NCI-H345 treated with DMSO at 0.1 percent for 48 hours (cell line): ENCODE results near the gene PDCD11.
"Not testable (repeated sequence)": the region's sequence is repeated elsewhere in the genome, so short reads cannot be mapped to it uniquely, and the experiment has no call there.

ENCODE experiments used
- DNase-seq: peaks from one replicate; lab custom pipeline; 2025; ENCODE audit not compliant: unreplicated experiment; lab: John Stamatoyannopoulos, UW

Gene PDCD11

DNA sequence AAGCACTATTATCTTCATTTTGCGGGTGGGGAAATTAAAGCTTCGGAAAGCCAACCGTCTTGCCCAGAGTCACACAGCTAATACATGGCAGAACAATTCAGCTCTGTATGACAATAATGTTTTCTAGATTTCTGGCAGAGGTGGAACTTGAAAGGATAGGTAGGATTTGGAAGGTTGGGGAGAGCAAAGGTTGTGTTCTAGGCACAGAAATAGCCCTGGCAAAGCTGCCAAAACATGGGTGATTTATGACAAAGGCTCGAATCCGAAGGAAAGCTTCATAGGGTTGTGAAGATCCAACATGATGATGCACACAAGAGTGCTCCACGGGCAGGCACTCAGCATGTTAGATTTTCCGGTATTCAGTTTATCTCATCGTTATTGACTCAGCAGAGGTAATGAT lies 19.2 kb downstream of the PDCD11 start:
- DNase-seq, result no peak

DNA sequence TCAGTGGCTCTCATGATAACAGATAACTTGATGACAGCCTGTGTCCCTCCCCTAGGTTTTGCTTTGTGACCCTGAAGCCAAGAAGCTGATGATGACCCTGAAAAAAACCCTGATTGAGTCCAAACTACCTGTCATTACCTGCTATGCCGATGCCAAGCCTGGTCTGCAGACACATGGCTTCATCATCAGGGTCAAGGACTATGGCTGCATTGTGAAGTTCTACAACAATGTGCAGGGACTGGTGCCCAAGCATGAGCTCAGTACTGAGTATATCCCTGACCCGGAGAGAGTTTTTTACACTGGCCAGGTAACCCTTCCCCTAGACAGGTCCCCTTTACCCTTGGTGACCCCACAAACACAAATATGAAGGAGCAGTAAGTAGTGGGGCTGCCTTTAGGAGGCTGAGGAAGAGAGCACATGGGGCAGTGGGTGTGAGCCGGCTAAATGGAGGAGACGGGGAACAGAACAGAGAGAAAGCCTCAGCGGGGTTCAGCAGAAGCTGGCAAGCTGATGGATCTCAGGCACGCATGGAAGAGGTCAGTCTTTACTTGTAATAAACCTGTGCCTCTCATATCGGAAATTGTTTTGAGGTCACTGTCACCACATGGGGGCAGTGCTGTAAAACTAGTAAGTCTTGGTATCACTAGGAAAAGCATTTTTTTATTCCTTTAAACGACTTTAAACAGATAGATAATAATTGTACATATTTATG lies 20.2 kb downstream of the PDCD11 start:
- peak; percentile 0 for DNase-seq

DNA sequence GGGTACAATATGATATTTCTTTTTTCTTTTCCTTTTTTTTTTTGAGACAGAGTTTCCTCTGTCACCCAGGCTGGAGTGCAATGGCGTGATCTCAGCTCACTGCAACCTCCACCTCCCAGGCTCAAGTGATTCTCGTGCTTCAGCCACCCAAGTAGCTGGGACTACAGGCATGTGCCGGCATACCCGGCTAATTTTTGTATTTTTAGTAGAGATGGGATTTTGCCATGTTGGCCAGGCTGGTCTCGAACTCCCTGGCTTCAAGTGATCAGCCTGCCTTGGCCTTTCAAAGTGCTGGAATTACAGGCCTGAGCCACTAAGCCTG lies 20.7 kb downstream of the PDCD11 start:
- DNase-seq, result not testable (repeated sequence)

DNA sequence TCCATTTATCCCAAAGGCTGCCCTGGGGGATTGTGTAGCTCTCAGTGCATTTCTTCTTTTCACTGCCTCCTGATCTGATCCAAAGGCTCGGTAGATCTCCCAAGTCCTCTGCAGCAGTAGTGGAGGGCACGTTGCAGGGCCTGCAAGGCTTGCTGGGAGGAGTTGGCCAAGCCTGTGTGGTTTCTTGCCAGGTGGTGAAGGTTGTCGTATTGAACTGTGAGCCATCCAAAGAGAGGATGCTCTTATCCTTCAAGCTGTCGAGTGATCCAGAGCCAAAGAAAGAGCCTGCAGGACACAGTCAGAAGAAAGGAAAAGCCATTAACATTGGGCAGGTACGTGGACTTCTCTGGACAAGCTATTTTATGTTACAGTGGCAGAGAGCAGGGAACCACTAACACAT lies 21.2 kb downstream of the PDCD11 start:
- no peak for DNase-seq

DNA sequence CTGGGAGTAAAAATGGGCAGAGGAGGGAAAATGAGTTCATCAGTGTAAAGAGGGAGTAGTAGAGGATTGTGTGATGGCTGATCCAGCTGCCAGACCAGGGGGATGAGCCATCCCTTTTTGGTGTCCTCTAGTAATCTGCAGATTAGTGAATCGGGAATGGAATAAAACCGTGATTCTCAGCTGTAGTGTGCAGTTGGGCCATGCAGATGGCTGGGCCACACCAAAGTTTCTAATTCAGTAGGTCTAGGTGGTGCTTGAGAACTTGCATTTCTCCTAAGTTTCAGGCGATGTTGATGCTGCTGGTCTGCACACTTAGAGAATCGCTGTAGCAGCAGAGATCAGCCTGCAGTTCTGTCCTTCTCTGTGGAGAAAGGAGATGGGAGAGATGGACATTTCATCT lies 22.7 kb downstream of the PDCD11 start:
- no peak for DNase-seq

DNA sequence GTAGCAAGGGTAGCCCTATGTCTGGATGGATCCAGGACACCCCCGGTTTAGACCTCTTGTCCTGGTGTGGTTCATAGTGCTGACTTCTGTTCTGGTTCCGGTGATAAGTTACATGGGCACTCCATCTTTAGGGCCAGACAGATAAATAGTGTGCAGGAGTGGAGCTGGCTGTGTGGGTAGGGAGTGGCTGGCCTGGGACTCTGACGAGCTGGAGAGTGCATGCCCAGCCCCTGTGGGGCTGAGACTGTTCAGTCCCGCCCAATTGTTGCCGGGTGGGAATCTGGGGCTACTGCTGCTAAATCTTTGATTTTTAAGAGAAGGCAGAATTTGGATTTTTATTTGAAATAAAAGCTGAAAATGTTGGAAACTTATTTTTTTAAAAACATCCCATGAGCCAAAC lies 27.3 kb downstream of the PDCD11 start:
- DNase-seq, result no peak

DNA sequence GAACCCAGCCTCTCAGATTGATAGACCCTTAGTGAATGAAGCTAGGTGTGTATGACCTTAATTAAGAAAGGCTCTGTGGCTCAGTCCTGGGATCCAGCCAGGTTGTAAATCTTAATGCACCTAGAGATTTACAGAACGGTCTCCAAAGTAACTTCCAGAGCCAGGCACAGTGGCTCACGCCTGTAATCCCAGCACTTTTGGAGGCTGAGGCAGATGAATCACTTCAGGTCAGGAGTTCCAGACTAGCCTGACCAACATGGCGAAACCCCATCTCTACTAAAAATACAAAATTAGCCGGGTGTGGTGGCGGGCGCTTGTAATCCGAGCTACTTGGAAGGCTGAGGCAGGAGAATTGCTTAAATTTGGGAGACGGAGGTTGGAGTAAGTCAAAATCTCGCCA lies 31.4 kb downstream of the PDCD11 start:
- DNase-seq, result no peak

DNA sequence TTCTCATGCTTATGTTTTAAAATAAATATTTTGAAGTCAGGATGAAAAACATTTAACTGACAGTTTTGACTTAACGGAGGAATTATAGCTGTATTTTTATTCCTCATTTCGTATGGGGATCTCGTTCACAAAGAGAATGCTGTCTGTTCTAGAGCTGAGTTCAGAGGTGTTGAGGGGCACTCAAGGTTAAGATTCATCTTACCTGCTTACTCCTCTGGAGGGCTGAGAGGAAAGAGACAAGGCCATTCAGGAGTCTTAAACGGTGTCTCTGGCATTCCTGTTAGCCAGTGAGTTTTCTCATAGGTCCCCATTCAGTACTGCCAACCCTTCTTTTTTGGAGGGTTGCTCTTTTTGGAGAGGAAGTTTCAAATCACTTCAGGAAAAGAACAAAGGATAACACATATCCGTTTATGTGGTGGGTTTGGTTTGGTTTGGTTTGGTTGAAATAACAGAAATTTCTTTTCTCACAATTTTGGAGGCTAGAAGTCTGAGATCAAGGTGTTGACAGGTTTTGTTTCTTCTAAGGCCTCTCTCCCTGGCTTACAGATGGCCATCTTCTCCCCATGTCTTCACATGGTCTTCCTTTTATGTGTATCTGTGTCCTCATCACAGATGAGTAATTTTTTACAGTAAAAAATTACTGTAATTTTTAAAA lies 32.7 kb downstream of the PDCD11 start:
- no peak for DNase-seq

DNA sequence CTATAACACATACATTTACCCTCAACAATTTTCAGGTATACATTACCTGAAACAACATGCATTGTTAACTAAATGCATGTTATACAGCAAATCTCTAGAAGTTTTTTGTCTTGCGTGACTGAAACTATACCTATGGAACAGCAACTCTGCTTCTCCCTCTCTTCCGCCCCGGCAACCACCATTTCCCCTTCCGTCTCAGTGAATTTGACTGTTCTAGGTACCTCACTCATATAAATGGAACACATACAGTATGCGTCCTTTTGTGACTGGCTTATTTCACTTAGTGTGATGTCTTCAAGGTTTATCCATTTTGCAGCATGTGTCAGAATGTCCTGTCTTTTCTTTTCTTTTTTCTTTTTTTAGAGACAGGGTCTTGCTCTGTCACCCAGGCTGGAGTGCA lies 33.2 kb downstream of the PDCD11 start:
- no peak for DNase-seq

DNA sequence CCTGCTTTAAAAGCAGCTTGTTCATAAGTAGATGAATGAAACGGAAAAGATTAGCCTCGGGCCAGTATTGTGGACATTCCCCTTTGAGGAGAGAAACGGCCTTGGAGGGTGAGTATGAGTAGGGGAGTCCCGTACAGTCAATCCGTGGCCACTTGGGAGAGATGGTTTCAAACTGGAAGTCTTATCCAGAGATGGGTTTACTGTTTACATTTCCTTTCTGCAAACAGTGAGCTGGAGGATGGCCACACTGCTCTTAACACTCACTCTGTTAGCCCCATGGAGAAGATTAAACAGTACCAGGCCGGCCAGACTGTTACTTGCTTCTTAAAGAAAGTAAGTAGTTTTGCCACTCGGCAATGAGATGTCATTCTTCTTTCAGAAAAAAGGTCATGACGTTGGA lies 35.5 kb downstream of the PDCD11 start:
- no peak for DNase-seq

DNA sequence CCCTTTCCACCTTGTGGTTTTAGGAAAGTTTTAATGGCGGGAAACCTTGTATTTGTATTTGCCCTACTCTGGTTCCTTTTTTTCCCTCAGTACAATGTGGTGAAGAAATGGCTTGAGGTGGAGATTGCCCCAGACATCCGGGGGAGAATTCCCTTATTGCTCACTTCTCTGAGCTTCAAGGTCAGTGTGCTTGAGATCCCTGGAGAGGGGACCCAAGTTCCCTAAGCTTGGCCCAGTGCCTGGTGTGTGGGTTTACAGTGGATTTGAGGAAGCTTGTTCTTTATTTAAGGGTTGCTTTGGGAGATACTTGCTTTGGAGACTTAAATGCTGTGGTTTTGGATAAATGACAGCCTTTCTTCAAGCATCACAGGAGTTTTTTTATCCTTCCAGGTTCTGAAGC lies 37.4 kb downstream of the PDCD11 start:
- no peak for DNase-seq

DNA sequence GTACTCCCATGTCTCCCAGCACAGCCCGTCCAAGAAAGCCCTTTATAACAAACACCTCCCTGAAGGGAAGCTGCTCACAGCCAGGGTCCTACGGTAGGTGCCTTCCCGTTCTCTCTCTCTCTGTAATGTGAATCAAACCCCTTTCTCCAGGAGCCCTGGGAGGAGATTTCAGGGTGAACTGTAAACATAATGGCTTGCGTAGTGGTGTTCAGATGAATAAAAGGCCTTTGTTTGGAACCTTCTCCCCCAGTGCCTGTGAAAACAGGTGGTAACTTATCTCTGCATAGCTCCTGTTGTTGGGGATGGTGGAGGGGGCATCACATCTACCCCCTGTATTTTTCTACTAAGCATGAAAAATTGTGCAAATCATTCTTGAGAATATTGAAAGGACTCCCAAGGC lies 43.4 kb downstream of the PDCD11 start:
- DNase-seq, result no peak

DNA sequence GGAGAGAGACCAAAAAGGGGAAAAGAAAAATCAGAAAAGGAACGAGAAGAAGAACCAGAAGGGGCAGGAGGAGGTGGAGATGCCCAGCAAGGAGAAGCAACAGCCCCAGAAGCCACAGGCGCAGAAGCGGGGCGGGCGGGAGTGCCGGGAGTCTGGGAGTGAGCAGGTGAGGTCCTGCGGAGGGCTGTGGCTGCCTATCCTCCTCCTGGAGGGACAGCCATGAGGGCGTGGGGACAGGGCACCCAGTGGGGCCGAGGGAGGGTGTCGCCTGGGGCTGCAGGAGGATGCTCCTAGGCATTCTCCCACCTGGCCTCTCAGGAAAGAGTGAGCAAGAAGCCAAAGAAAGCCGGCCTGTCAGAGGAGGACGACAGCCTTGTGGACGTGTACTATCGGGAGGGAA lies 44.0 kb downstream of the PDCD11 start:
- DNase-seq, result no peak

DNA sequence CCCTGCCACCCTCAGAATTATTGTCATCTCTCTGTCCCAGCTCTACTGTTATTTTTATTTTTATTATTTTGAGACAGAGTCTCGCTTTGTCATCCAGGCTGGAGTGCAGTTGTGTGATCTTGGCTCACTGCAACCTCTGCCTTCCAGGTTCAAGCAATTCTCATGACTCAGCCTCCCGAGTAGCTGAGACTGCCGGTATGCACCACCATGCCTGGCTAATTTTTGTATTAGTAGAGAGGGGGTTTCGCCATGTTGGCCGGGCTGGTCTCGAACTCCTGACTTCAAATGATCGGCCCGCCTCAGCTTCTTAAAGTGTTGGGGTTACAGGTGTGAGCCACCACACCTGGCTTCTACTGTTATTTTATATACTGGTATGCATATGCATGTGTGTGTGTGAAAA lies 44.8 kb downstream of the PDCD11 start:
- DNase-seq, result no peak

DNA sequence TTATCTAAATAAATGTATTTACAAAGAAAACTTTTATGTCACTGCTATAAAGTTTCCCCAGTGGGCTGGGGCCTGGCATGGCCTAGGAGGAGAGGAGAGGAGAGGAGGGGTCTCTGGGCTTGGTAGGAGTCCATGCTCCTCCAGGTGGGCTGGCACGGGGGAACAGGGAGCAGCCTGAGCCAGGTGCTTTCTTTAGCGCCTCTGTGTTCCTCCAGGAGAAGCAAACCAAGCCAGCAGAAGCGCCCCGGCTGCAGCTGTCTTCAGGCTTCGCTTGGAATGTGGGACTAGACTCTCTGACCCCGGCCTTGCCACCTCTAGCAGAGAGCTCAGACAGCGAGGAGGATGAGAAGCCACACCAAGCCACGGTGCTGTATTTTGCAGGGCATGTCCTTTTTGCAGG lies 45.2 kb downstream of the PDCD11 start:
- DNase-seq, result no peak

DNA sequence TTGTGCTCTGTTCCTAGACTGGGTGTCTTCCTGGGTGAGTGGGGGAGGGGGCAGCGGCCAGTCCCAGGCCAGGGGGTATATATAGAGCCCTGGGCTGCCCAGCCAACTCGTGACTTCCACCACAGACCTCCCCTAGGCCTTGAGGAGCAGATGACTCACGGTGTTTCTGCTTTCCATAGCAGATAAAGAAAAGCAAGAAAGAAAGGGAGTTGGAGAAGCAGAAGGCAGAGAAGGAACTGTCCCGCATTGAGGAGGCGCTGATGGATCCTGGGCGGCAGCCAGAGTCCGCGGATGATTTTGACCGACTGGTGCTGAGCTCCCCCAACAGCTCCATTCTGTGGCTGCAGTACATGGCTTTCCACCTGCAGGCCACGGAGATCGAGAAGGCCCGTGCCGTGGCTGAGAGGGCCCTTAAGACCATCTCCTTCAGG lies 45.6 kb downstream of the PDCD11 start:
- DNase-seq, result no peak

DNA sequence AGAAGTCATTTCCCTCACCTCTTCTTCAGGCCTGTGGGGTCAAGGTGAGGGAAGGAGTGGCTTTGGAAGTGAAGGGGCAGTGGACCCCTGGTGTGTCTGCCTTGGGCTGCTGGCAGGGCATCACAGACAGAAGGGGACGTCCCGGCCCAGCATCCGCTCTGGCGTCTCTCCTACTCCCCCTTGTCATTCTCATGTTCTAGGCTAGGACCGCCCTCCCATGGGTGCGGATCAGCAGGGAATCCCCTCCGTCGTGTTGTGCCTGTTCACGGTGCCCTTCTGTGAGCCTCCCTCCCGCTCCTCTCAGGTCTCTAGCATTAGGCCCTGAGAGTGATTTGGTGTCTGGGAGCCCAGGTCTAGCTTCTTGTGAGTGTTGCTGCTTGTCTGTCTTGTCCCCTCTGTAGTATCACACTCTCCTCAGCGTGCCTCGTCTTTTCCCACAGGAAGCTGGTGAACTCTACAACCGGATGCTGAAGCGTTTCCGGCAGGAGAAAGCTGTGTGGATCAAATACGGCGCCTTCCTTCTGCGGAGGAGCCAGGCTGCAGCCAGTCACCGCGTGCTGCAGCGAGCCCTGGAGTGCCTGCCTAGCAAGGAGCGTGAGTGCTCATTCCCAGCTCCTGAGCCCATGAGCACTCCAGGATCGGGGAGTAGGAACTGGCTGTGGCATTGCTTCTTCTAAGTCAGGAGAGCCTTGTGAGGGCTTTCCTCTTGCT lies 47.2 kb downstream of the PDCD11 start:
- DNase-seq, result no peak

DNA sequence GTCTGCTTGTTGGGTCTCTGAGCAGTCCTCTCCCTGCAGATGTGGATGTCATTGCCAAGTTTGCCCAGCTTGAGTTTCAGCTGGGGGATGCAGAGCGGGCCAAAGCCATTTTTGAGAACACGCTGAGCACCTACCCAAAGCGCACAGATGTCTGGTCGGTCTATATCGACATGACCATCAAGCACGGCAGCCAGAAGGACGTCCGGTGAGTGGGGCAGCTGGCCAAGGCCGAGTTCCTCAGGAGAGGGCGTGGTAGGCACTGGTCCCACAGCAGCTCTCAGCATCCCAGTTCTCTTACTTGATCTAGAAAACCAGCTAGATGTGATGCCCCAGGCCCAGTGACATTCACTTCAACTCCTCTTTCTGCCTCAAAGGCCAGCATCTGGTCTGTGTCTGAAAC lies 48.1 kb downstream of the PDCD11 start:
- DNase-seq, result no peak

DNA sequence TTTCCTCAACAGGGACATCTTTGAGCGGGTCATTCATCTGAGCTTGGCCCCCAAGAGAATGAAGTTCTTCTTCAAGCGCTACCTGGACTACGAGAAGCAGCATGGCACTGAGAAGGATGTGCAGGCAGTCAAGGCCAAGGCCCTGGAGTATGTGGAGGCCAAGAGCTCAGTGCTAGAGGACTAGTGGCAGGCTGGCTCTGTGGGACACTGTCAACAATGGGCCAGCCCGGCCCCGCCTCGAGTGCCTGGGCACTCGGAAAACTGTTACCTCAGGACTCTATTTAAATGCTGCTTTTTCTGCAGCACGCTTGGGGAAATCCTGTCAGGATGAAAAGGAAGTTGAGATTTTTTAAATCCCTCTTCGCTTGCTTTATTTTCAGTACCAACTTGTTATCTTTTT lies 48.9 kb downstream of the PDCD11 start:
- no peak for DNase-seq

DNA sequence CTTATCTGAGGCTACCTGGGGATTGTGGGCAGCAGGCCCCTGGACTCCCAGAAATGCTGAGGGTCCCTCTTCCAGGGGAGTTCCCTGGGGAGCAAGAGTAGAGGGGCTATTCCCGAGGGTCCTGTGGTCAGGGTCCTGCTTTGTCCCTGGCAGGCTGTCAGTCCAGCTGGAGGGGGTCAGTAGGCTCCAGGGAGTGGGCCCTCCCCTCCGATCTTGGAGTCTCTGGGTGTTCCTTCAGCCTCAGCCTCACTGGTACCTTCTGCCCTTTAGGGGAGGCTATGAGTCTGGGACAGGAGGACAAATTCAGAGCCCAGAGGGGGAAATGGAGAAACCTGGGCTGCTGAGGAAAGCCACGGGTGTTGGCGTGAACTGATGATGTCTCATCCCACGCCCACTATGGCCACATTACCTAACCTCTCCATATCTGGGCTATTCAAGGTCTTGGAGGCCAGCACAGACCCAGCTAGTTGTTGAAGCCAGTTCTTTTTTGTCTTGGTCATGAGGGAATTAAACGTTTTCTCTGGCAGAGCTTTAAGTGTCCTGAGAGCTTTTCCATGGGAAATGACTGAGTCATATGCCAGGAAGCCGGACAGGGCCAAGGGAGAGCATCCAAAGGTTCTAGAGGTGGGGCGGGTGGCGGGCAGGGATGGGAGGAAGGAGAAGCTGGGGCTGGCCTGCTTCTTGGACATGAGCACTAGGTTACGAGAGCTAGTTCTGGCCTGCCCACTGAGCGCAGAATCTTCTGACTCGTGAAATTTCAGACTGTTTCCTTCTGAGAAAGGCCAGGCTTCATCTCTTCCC lies 49.5 kb downstream of the PDCD11 start:
- DNase-seq, result no peak

DNA sequence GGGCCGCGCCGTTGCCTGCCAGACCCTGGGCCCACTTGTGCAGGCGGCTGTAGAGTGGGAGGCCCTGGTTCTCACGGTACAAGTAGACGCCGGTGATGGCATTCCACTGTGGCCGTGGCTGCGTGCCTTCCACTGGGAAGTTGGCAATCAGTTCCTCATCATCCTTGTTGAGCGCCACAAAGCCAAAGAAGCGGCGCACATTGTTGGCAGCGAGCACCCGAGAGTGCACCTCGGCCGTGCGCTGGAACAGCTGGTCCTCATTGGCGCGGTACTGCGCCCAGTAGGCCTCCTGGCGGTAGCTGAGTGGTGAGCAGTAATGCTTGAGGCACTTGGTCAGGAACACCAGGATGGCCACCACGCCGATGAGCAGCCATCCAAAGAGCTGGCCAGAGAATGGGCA lies 50.8 kb downstream of the PDCD11 start:
- no peak for DNase-seq

DNA sequence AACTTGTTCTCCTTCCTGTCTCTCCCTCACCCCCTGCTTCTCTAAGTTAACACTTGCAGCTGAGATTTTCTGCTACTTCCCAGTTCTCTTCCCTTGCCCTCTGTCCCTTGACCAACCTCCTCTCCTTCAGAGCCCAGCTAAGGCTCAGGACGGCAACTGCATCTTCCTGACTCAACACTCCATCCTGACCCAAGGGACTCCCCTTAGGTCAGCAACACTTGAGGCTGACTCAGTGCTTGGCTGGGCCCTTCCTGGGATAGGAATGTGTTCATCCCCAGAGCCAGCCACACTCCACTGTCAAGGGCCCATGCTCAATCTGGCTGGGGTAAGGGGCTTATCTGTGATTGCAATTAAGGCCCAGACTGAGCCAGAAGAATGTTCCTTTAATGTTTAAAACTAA lies 52.3 kb downstream of the PDCD11 start:
- no peak for DNase-seq
